ENCODE measurements around the gene KCNT1.

GRCh38 chr9:135760465-135760864 lies 58.5 kb downstream of the KCNT1 start:
- no peak for TF ChIP-seq CTCF (IDR thresholded peaks at IDR 0.05; ENCODE audit: low read depth, low read length)
- TF ChIP-seq POLR2A (IDR thresholded peaks at IDR 0.05; ENCODE audit: extremely low read depth, insufficient read length) = no peak
- no peak for TF ChIP-seq MAX (IDR thresholded peaks at IDR 0.05; ENCODE audit: low read depth, low read length)
